ENCODE results near the gene TADA1.

TADA1 gene, protein sequence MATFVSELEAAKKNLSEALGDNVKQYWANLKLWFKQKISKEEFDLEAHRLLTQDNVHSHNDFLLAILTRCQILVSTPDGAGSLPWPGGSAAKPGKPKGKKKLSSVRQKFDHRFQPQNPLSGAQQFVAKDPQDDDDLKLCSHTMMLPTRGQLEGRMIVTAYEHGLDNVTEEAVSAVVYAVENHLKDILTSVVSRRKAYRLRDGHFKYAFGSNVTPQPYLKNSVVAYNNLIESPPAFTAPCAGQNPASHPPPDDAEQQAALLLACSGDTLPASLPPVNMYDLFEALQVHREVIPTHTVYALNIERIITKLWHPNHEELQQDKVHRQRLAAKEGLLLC

DNA sequence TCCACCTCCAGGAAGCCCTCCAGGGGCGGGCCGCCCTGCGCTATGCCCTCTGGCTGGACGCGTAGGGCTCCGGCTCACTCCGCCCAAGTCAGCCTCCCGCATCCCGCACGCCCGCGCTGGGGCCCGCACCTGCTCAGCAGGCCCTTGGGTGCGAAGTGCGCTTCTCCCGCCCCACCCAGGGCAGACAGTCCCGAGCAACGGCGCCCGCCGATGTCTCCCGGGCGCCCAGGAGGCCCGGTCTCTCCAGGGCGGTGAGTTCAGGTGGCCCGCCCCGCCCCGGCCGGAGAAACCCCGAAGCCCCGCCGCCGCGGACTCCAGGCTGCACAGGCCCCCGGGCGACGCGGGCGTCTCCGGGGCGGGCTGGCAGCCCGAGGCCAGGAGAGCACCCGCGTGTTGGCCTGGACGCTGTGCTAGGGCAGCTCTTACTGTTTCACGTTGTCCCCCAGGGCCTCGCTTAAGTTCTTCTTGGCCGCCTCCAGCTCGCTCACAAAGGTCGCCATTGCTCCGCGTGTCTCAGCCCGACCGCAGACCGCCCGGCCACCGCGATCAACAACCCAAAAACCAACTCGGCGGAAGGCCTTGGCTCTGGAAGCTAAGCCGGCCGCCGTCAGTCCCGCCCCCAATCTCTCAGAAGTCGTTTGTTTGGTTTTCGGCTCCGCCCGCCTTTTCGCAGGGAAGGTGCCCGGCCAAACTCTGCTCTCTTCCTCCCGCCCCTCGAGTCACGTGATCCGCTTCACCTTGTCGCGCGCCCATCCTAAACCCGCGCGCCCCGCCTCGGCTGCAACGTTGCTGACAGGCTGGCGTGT is at the start of gene TADA1:
Gene TADA1 (minus strand): TSS at position 531 of the 806 bp plus-strand sequence. CDS start 31 bp downstream, at position 500.
- DNase-seq, result peak; percentile 97

DNA sequence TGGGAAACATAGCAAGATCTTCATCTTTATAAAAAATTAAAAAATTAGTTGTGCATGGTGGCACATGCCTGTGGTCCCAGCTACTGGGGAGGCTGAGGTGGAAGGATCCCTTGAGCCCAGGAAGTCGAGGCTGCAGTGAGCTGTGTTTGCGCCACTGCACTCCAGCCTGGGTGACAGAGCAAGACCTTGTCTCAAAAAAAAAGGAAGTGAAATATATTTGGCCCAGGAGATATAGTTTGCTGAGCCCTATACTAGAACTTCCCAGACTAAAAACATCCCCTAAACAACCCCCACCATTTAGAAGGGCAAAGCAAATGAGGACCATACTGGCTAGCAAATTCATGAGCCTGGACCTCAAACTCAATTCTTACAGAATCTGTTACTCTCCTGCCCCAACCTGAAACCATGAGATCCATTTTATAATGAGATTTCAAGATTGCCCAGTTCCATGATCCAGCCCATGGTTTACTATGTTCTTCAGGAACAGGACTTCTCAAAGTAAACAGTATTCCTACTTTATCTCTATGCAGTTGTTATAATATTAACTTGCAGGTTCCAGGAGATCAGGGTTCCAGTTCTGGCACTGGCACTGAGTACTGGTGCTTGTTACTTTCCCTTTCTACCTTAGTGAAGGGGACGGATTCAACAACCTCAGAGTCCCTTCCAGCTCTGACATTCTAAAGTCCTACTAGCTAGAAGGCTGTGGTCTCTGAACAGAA is 48.9 kb upstream of the TADA1 start:
- no peak for DNase-seq

DNA sequence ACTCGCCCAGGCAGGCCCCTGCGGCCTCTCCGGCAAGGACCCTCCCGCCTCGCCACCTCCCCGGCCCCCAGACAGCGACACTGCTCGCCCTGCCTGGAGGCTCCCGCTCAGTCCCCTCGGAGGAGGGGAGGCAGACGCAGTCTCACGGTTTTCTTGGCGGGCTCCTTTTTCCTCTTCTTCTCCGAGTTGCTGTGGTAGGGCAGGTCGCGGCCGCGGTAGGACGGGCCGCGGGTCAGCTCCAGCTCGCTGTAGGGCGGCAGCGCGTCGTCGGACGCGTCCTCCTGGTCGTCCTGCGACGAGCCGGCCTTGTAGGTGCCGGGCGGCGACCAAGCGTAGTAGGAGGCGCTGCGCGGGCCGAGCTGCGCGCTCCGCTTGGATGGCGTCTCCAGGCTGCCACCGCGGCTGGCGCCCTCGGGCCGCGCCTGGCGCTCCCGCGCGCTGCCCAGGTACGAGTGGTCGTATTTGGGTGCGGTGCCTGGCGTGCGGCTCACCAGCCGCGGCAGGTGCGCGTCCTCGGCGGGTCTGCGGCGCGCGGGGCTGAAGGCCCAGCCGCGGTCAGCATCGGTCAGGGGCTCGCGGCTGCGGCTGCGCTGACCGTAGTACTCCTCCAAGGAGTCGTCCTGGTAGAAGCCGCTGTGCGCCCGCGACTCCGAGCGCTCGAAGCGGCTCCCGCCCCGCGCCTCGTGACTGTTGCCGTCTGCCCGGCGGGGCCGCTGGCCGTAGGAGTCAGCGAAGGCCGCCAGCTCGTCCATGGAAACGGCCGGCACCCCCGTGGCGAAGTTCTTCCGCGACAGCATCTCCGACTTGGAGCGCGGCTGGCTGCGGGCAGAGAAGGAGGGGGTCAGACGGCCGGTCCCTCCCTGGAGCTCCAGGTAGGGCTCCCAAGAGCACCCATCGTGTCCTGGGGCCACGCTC is 44.8 kb upstream of the TADA1 start:
- DNase-seq, result no peak

DNA sequence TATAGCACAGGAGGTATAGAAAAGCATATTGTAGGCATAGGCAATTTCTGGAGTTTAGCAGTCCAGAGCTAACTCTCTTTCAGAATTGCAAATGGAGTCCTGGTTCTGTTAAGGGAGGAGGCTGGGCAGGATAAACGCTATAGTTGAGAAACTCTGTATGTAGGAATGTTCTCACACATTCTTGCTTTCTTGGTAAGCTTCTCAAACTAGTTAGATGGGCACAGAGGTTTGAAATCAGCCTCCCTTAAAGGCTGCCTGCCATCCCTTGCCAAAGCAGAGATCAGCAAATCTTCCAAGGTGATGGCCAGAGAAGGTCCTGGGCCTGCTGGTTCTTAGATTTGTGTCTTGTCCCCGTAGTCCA is 42.9 kb upstream of the TADA1 start:
- no peak for DNase-seq

DNA sequence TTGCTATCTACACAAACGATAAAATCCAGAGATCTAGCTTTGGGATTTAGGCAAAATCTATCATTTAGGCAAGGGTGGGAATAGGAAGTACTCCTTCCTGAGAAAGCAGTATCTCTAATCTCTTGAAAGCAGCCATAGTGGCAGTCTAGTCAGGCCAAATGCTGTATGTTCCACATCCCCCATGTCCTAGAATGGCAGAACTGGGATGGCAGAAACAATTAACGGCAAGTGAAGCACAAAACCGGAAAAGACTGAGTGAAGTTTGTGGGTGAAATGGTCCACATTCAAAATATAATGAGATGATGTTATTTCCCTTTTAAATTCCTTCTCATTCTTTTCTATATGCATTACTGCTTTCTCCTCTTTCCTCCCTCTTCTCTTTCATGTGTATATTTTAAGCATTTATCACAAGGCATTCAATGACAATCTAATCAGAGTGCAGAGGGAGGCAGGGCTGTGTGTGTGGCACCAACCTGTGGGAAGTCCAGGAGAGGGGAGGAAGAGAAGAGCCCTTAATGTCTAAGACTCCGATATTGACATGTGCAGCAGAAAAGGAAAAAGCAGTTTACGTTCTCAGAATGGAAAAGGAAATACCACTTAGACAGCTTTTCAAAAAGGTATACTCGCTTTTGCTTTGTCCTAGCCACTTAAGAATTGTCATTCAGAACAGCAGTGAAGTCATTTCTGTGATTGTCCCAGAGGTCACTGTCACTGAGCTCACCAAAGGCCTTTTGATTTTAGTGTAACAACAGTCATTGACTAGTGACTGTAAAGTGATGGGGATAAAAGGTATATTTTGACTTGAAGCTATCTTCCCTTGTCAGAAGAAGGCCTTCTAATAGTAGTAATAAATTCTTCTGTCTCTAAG is 42.3 kb upstream of the TADA1 start:
- no peak for DNase-seq

DNA sequence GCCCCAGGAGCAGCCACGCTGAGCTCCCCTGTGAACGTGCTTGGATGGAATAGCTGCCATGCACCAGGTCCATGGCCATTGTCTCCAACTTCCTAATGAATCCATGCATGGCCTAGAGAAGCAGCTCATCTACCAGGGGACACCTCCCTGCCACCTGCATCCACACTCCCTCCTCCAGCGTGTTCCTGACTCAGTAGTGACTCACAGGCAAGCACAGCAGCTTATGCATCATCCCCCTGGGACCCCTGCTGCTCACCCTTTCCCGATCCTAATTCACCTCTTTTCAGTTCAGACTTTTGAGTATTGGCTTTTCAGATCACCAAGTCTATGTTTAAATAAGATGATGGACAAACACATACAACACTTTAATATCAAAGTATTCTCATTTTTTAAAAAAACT is 39.9 kb upstream of the TADA1 start:
- DNase-seq, result no peak

DNA sequence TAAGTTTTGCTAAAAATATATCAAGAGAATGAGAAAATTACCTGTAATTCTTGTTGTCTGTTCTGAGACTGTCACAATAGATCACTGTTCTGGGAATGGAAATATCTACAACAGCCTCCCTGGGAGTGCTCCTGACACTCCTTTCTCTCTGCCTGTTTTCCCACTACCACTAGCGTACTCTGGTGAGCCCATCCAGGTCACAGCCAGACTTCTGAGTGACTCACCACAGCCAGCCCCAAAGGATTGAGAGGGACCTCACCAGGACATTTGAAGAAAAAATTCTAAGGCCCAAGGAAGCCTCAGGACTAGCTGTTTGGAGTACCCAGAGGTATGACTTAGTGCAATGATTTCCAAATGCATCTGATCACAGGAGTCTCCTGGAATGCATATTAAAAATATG is 39.0 kb upstream of the TADA1 start:
- DNase-seq, result no peak

DNA sequence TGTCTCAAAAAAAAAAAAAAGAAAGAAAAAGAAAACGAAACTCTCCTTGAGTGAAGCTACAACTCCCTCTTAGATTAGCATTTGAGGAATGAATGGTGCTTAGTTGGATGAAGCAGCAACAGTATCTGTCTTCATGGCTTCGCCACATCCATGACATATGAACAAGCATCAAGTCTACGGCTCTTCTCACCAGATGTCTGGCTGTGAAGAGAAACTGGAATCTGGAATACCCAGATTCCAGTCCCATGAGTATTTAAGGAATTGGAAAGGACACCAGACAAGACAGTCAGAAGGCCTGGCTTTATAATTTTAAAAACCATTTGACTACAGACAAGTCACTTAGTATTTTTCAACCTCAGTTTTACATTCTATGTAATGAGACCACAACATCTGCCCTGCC is 38.0 kb upstream of the TADA1 start:
- DNase-seq, result no peak

DNA sequence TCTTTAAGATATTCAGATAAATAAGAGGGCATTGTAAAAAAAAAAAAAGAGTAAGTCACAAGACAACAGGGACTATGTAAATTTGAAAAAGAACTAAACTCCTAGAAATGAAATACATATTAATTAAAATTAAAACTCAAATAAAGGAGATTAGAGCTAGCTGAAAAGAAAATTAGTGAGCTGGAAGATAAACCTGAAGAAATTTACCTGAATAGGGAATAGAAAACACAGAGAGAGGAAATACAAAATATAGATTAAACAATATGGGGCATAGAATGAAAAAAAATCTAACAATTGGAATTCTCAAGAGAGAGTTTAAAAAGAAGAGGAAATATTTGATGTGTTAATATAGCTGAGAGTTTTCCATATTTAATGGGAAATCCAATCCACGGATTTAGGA is 35.6 kb upstream of the TADA1 start:
- DNase-seq, result no peak

DNA sequence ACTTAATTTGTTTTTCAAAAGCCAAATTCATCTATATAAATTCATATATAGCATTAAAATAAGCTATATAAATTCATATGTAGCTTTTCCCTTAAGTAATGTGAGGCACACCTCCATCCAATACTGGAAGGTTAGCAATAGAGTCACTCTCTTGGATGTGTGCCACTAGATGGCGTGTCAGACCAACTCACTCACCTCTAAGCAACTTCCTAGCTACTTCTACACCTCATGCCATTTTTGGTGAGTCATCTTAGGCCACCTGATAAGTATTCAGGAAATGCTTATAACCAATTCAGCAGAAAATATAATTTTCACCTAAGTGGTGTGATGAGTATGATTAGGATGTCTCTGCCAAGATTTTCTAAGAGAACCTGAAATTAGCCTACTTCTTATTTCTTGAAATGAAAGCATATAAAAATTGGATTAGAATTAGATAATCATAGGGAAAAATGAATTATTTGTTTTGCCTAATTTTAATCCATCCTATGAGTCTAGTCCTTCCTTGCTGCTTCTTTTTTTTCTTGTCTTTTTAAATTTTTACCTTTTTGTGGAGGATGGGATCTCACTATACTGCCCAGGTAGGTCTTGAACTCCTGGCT is 34.4 kb upstream of the TADA1 start:
- DNase-seq, result peak; percentile 65

DNA sequence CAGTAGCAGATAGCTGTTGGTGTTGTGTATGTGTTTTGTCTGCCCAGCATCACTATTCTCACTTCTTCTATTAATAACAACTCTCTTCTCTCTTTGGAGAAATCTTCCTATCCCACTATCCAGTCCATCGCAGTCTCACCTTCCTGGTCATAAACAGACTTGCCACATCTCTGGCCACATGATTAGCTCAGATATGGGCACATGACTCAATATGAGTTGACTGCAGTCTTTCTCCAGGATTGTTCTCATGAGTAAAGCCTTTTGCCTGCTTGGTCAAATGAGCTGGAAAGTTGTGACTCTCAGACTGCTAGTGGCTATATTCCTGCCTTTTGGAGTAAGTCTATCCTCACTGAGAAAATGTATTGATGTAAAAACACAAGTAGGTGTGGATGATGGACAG is 32.9 kb upstream of the TADA1 start:
- no peak for DNase-seq

DNA sequence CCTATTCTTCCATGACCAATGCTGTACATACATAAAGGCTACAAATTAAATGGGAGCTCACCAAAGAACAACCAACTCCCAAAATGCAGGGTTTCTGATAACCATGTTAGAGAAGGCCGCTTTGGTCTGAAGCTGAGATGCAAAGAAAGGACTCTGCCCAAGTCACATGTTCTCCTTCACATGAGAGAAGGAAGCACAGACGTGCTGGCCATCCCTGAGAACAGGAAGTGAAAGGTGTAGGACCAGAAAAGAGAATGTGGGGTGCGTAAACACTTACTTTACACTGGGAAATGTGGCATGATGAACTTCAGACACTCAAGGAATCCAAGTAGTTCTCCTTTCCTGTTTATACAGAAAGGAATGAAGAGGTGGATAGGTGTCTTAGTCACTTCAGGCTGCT is 31.7 kb upstream of the TADA1 start:
- DNase-seq, result no peak

DNA sequence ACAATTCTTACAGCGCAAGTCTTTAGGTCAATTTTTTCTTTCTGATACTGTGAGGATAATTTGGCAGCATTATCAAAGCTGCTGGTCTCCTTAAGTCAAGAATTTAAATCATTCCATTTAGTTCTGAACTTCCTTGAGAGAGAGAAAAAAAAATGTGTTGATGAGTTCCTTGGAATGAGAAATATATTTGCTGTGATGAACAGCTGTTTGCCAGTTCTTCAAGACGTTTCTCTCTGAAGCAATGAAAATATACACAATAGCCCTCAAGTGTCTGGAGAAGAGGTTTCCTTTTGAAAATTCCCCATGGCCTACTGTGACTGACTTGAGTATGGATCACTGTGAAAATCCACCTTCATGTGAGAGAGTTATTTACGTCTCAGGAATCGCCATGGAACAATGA is 31.0 kb upstream of the TADA1 start:
- no peak for DNase-seq

DNA sequence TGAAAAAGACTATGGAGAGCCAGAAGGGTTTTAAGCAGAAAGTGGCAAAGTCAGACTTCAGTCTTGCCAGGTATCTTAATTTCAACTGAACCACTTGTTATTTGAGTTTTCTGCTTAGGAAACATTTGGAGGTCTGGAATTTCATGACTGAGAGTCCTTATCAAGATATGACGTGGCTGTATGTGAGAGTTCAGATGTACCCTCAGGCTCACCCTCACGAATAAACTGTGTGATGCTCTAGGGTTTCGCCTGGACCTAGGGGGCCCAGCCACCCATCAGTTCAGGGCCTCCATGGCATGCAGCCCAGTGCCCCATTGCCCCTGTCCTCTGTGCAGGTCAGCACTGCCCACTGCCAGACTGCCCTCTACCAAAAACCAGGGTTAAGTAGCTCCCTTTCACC is 30.6 kb upstream of the TADA1 start:
- DNase-seq, result no peak

DNA sequence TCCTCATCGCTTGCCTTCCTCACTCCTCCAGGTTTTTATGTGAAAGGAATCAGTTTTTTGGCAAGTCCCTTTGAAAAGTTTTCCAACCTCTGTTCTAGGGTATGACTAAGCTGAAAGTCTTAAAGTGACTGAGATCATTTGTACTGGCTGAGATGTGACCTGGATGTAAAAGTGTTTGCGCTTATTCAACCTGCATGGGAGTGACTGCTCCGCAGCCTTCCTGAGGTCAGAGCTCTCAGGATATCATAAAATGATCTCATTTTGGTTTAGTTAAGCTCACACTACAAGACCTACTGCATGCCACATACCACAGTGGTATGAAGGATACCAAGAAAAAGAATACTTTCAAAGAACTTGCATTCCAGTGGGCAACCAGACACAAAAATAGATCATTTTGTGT is 29.8 kb upstream of the TADA1 start:
- no peak for DNase-seq

DNA sequence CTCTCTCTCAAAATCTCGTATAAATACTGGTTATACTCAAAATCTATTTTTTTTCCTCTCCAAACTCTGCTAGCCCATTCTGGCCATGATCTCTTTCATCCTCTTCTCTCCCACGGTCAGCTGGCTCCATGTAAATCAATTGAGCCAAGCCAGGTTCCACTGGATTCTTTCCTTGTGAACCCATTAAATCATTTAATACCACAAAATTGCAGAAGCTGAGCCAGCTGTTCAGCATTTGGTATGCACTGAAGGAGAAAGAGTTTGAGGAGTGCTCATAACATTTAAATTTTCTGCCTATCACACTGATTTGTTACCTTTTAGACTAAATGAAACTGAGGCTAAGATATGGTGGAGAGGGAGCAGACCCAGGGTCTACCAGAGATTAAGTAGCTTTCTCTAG is 29.1 kb upstream of the TADA1 start:
- no peak for DNase-seq

DNA sequence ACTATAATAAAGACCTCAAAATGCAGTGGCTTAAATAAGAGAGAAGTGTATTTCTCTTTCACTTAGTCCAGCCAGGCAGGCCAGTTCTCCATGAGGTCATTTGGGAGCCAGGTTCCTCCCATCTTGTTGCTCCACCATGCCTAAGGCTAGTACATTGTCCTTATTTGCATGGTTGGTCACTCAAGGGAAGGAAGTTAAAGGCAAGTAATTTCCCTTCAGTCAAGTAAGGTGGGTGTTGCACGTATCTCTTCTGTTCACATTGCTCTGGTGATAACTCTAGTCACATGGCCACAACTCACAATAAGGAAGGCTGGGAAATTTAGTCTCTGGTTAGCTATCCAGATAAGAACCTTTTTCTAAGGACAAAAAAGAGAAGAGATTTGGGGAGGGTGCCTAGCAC is 27.2 kb upstream of the TADA1 start:
- no peak for DNase-seq

DNA sequence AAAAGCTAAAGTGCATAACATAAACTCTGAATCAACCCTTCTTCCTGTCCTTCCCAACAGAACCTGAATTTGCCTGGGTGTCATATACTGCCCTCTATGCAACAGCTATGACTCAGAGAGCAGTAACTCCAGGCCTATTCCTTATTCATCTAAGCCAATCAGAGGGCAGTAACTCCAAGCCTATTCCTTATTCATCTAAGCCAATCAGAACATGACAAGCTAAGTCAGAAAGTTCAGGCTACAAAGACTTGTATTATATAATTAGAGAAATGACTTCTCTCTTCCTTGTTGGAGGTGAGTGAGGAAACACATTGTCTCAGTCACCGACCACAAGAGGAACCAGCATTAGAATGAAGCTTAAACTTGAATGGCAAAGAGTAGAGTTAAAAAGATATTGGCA is 26.2 kb upstream of the TADA1 start:
- DNase-seq, result no peak

DNA sequence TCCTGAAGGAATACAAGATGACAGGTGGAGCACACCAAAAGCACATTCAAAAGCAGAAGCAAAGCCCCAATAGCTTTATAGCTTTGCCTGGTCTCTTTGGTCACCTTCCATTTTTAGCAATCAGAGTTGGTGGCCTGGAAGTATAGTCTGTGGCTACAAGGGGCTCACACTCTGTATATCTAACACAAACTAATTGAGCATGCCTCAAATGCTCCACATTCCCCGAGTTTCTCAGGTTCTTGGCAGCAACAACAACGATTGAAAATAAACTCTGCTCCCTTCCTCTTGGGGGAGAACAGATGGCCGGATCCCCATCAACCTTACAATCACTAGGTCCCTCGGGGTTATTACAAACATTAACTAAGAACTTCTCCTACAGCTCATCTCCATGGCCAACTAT is 24.9 kb upstream of the TADA1 start:
- no peak for DNase-seq

DNA sequence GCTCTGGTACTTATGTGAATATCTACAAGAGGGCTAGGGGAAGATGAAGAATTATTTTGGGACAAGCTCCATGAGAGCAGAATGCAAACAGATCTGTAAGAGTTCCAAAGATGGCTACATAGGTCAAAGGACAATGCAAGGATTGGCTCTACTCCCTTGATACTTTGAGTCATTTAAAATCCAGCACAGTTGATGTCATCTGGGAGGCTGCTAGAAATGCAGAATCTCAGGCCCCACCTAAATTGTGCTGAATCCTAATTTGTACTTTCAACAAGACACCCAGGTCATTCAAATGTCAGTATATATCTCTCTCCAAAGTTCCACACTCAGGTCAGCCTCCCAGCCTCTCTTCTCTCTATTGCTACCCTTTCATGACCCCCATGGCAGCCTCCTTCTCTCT is 23.7 kb upstream of the TADA1 start:
- no peak for DNase-seq

DNA sequence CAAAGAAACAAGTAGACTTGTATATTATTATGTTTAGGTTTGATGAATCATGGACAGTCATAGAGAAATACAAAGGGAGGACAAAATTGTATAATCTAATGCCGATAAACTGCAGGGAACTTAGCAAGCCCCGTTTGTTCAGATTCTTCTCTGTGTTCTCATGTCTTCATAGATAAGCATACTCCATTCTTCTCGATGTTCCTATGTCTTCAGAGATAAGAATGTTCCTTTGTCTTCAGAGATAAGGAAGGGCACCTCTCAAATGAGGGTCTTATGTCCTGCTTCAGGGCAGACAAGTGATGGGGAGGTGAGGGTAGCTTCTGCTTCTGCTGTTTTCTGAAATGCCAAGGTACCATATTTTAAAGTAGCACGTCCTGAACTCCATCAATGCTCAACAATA is 19.7 kb upstream of the TADA1 start:
- DNase-seq, result no peak
